ENCODE results near the gene CREB3L4.
"Not testable (repeated sequence)": the region's sequence is repeated elsewhere in the genome, so short reads cannot be mapped to it uniquely, and the experiment has no call there.

CREB3L4 gene

GRCh38 chr1:154000420-154000819 lies 32.7 kb downstream of the CREB3L4 start:
- Histone ChIP-seq H3K27ac (ENCODE audit: insufficient read depth, low read length, poor library complexity, severe bottlenecking) (no peak overlapping the region), H3K27me3 (replicated peaks; ENCODE audit: control insufficient read depth, insufficient read depth, low read length, poor library complexity, severe bottlenecking) (no peaks in the 10 kb centered on the region), H3K9me3 (ENCODE audit: control insufficient read depth, low read length) (no peaks in the 10 kb centered on the region), H3K4me1 (ENCODE audit: control insufficient read depth, insufficient read depth, low read length, poor library complexity, severe bottlenecking) (no peaks in the 10 kb centered on the region), H3K36me3 (ENCODE audit: control insufficient read depth, insufficient read depth, low read length) (peaks cover 4% of the 10 kb centered on the region), H3K4me3 (ENCODE audit: insufficient read depth, low read depth, low read length, poor library complexity, severe bottlenecking) (no peak overlapping the region)
- DNase-seq = no peak

- H3K4me3 ChIP-seq (ENCODE audit: insufficient read depth, low read depth, low read length, poor library complexity, severe bottlenecking) = no peak overlapping the region
- no peak overlapping the region for H3K27ac ChIP-seq (ENCODE audit: insufficient read depth, low read length, poor library complexity, severe bottlenecking)
- no peaks in the 10 kb centered on the region for H3K36me3 ChIP-seq (ENCODE audit: control insufficient read depth, insufficient read depth, low read length)
- no peaks in the 10 kb centered on the region for H3K4me1 ChIP-seq (ENCODE audit: control insufficient read depth, insufficient read depth, low read length, poor library complexity, severe bottlenecking)
- no peaks in the 10 kb centered on the region for H3K27me3 ChIP-seq (replicated peaks; ENCODE audit: control insufficient read depth, insufficient read depth, low read length, poor library complexity, severe bottlenecking)
- no peaks in the 10 kb centered on the region for H3K9me3 ChIP-seq (ENCODE audit: control insufficient read depth, low read length)
- DNase-seq = no peak
These were observed 38.4 kb downstream of the CREB3L4 start for GRCh38 chr1:154006136-154006535.

- no peaks in the 10 kb centered on the region for H3K36me3 ChIP-seq (ENCODE audit: control insufficient read depth, insufficient read depth, low read length)
- no peaks in the 10 kb centered on the region for H3K27me3 ChIP-seq (replicated peaks; ENCODE audit: control insufficient read depth, insufficient read depth, low read length, poor library complexity, severe bottlenecking)
- no peaks in the 10 kb centered on the region for H3K9me3 ChIP-seq (ENCODE audit: control insufficient read depth, low read length)
- H3K4me1 ChIP-seq (ENCODE audit: control insufficient read depth, insufficient read depth, low read length, poor library complexity, severe bottlenecking) = no peaks in the 10 kb centered on the region
- H3K4me3 ChIP-seq (ENCODE audit: insufficient read depth, low read depth, low read length, poor library complexity, severe bottlenecking) = no peak overlapping the region
- H3K27ac ChIP-seq (ENCODE audit: insufficient read depth, low read length, poor library complexity, severe bottlenecking) = no peak overlapping the region
- DNase-seq = no peak
These were observed 44.4 kb downstream of the CREB3L4 start for GRCh38 chr1:154012129-154012528.

GRCh38 chr1:154012543-154012942 lies 44.8 kb downstream of the CREB3L4 start:
- not testable (repeated sequence) for DNase-seq; H3K27me3 ChIP-seq (replicated peaks; ENCODE audit: control insufficient read depth, insufficient read depth, low read length, poor library complexity, severe bottlenecking)

GRCh38 chr1:154014154-154014907 lies 46.6 kb downstream of the CREB3L4 start:
- Histone ChIP-seq H3K36me3 (ENCODE audit: control insufficient read depth, insufficient read depth, low read length) (no peaks in the 10 kb centered on the region), H3K4me3 (ENCODE audit: insufficient read depth, low read depth, low read length, poor library complexity, severe bottlenecking) (no peak overlapping the region), H3K27me3 (replicated peaks; ENCODE audit: control insufficient read depth, insufficient read depth, low read length, poor library complexity, severe bottlenecking) (no peaks in the 10 kb centered on the region), H3K4me1 (ENCODE audit: control insufficient read depth, insufficient read depth, low read length, poor library complexity, severe bottlenecking) (no peaks in the 10 kb centered on the region), H3K9me3 (ENCODE audit: control insufficient read depth, low read length) (no peaks in the 10 kb centered on the region), H3K27ac (ENCODE audit: insufficient read depth, low read length, poor library complexity, severe bottlenecking) (no peak overlapping the region)
- DNase-seq = no peak

More at GRCh38 chr1:154012543-154012942, 44.8 kb downstream of the CREB3L4 start:
- not testable (repeated sequence) for H3K9me3 ChIP-seq (ENCODE audit: control insufficient read depth, low read length); H3K4me1 ChIP-seq (ENCODE audit: control insufficient read depth, insufficient read depth, low read length, poor library complexity, severe bottlenecking); H3K27ac ChIP-seq (ENCODE audit: insufficient read depth, low read length, poor library complexity, severe bottlenecking); H3K4me3 ChIP-seq (ENCODE audit: insufficient read depth, low read depth, low read length, poor library complexity, severe bottlenecking); H3K36me3 ChIP-seq (ENCODE audit: control insufficient read depth, insufficient read depth, low read length)

DNA sequence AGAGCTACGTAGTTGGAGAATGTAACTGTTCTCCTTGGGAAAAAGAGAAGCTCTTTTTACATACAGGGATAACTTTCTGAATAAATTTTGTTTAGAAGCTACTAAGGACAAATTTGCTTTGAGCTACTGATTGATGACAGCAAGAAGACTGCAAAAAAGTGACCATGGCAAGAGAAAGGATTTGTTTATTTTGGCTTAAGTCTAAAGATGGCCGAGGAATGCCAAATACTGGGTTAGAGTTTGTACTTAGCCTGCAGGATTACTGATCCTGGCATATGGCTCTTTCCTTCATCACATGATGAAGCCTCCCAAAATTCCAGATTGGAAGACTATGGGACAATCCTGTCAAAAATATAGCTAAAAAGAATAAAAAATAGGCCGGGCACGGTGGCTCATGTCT lies 51.6 kb downstream of the CREB3L4 start:
- no peak for DNase-seq
- Histone ChIP-seq H3K27ac (ENCODE audit: insufficient read depth, low read length, poor library complexity, severe bottlenecking) (no peak overlapping the region), H3K27me3 (replicated peaks; ENCODE audit: control insufficient read depth, insufficient read depth, low read length, poor library complexity, severe bottlenecking) (no peaks in the 10 kb centered on the region), H3K4me3 (ENCODE audit: insufficient read depth, low read depth, low read length, poor library complexity, severe bottlenecking) (no peak overlapping the region), H3K9me3 (ENCODE audit: control insufficient read depth, low read length) (no peaks in the 10 kb centered on the region), H3K4me1 (ENCODE audit: control insufficient read depth, insufficient read depth, low read length, poor library complexity, severe bottlenecking) (no peaks in the 10 kb centered on the region), H3K36me3 (ENCODE audit: control insufficient read depth, insufficient read depth, low read length) (no peaks in the 10 kb centered on the region)

DNA sequence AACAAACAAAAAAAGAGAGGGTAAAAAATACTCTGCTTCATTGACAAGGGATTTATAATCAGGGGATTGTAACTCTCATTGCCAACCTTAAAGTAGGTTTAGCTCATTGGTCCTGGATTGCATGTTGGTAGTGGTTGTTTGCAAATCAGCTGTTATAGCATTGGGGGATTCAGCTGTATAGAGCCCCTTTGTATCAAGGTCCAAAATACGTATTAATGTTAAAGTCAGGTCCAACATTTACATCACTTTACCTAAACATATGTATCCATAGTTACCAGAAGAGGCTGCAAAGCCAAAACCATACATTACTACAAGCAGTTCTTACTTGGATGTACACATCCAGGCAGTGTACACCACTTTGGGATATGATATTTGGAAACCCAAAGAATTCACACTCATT lies 52.2 kb downstream of the CREB3L4 start:
- no peak for DNase-seq

More for the DNA sequence above, 52.2 kb downstream of the CREB3L4 start:
- Histone ChIP-seq H3K9me3 (ENCODE audit: control insufficient read depth, low read length) (no peaks in the 10 kb centered on the region), H3K36me3 (ENCODE audit: control insufficient read depth, insufficient read depth, low read length) (no peaks in the 10 kb centered on the region), H3K4me3 (ENCODE audit: insufficient read depth, low read depth, low read length, poor library complexity, severe bottlenecking) (no peak overlapping the region), H3K4me1 (ENCODE audit: control insufficient read depth, insufficient read depth, low read length, poor library complexity, severe bottlenecking) (no peaks in the 10 kb centered on the region), H3K27me3 (replicated peaks; ENCODE audit: control insufficient read depth, insufficient read depth, low read length, poor library complexity, severe bottlenecking) (no peaks in the 10 kb centered on the region), H3K27ac (ENCODE audit: insufficient read depth, low read length, poor library complexity, severe bottlenecking) (no peak overlapping the region)

Measured in effector memory CD4-positive, alpha-beta T cell (primary cell).